ENCODE data around the gene XRCC3.
A peak's percentile ranks its signal among the peaks of the same experiment; 100 is the strongest.

XRCC3 gene

GRCh38 chr14:103715052-103716000, at the start of gene XRCC3, which contains the start of gene ZFYVE21:
Gene XRCC3 (minus strand): TSS chr14:103715451. CDS start chr14:103711087, 4,364 bp downstream.
Gene ZFYVE21 (plus strand): TSS chr14:103715810. CDS start chr14:103715842, 32 bp downstream.
- peak; percentile 100 for DNase-seq

DNA sequence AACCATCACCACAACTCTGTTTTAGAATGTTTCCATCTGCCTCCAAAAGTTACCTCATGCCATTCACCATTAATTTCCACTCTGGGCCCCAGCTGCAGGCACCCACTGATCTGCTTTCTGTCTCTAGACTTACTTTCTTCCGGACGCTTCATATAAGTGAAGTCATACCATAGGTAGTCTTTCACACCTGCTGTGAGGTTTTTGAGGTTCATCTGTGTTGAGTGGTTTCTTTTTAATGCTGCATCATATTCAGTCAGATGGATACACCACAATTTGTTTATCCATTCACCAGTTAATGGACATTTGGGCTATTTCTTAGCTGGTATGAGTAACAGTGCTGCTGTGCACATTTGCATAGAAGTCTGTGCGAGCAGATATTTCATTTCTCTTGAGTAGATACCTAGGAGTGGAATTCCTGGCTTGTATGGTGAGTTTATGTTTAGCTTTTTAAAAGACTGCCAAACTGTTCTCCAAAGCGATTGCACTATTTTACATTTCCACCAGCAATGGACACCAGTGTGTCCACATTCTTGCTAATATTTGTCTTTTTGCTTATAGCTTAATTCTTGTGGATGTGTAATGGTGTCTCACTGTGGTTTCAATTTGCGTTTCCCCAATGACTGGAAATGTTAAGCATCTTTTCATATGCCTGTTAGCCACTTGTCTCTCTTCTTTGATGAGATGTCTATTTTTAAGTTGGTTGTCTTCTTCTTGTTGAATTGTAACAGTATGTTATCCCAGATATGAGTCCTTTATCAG, 48.7 kb upstream of the XRCC3 start:
- DNase-seq: no peak

DNA sequence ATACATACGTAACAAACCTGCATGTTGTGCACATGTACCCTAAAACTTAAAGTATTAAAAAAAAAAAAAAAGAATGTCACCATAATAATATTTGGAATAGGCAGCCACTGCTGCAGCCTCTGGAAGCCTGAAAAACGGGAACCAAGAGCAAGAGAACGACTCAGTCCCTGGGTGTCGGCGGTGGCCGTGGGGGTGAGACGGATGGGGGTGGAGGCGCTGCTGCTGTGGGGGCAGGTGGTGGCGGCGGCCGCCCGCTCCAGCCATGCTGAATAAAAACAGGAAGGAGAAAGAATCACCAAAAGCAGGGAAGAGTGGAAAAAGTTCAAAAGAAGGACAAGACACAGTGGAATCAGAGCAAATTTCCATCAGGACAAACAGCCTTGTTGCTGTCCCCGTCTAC, 47.3 kb upstream of the XRCC3 start:
- DNase-seq: no peak

DNA sequence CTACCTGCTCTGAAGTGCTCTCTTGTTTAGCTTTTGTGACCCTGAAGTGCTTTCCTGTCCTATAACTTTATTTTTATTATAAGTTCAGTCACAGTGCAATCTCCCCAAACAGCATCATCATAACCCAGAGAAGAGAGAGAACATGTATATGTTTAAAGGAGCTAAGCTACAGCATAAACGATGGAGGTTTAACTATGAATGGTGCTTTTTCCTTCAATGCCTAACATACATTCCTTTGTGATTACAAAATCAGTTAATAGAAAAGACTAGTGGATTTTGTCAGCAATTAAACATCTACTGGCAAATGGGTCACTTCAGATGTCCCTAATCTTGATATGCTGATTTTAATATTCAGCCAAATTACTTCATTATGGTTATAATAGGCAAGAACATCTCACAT, 46.8 kb upstream of the XRCC3 start:
- DNase-seq: no peak

DNA sequence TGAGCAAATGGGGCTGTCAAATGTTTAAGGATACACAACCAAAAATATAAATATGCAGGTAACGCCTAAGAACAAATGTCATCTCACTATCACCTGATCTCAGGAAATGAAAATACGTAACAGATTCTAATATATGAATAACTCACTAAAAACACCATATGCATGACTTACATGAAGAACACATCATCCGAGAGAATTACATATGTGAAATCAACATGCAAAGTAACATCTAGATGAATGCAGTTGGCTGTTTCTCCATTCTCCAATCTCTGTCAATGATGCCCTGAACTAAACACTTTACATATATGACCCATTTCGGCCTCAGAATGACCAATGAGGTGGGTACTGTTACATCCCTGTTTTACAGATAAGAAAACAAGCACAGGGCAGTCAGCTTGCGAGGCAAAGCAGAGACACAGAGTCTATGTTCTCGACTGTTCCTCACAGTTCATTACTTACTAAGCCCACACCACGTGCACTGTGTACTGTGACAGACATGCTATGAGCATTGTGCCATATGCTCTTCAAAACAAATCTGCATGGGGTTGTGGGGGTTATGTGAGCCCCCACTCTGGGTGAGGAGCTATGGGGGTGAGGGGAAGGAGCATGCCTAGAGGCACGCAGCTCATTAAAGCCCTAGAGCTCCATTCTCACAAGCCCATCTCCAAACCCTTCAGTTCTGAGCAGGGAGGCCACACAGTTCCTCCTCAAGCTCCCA, 43.0 kb upstream of the XRCC3 start:
- no peak for DNase-seq

DNA sequence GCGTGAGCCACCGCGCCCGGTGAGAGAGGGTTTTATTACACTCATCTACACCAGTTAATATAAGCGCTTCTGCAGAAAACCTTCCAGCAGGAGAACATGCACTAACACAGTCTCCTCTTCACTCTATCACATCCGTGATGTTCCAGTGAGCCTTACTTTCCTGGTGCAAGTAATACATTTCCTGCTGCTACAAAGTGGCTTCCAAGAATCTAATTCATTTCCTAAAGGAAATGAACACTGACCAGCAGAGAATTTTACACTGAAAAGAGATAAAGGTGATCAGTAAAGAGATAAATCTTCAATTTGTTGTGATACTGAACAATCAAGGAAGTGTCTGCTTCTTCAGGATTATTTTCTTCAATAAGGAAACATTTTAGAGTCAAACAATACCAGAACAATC, 39.8 kb upstream of the XRCC3 start:
- no peak for DNase-seq

DNA sequence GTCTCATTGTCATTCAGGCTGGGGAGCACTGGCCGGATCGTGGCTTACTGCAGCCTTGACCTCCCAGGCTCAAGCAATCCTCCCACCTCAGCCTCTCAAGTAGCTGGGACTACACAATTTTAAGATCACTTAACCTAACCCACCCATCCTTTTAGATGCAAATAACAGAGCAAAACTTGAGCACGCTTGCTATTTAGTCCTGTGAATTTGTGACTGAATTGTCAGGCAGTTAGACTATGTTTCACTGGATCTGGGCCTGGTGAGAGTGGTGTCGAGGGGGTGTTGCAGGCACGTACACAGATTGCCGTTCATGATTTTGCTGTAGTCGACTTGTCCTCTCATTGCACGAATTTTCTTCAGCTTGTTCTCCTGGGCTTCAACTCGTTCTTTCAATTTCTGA, 38.5 kb upstream of the XRCC3 start:
- no peak for DNase-seq

DNA sequence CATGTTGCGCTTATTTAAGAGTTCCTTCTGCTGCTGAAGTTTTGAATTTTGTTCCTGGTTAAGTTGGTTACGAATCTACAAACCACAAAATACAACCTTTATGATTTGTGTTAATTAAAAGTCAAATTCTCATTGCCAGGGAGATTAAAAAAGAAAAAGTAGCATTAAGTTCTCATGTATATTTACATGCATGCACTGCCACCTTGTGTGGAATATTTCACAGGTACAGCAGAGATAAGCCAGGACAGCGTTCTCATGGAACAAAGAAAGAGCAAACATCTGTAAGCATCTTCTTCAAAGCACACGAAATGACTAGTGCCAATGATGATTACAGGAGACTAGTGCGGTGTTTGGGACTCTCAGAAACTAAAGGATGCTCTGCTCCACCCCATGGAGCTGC, 34.6 kb upstream of the XRCC3 start:
- DNase-seq: no peak

- DNase-seq: no peak
Observed at GRCh38 chr14:103749452-103749851, 34.2 kb upstream of the XRCC3 start.

DNA sequence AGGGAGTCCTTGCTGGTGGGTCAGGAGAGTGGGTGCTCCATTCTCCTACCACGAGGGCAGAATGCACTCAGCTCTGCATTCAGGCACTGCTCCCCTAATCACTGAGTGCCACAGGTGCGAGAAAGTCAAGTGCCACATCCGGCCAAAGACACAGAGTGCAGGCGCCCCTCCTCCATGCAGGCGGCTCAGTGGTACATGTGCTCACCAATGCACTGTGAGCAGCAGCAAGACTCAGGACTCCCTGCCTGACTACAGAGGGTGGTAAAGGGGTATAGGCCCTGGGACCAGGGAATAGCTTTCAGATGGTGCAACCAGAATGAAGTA, 33.2 kb upstream of the XRCC3 start:
- no peak for DNase-seq

DNA sequence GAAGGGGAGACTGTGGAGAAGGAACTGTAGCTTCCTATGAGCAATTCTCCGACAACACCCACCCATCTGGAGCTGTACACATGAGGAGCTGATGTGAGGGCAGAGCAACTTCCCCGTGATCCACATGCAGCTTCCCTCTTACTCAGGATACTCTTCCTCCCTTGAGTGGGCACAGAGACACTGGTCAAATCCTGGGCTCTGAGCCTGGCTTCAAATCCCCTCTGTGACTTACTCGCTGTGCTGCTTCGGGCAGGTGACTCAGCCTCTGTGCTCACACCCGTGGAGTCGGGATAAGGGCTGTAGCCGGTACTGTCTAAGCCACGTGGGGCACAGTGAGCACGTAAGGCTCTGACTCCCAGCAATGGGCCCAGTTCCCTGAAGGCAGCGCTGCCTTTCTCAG, 31.4 kb upstream of the XRCC3 start:
- no peak for DNase-seq

GRCh38 chr14:103745424-103745823, 30.2 kb upstream of the XRCC3 start:
- DNase-seq: no peak

GRCh38 chr14:103744621-103745395, 29.6 kb upstream of the XRCC3 start:
- DNase-seq: no peak

- no peak for DNase-seq
Observed at GRCh38 chr14:103743691-103744090, 28.4 kb upstream of the XRCC3 start.

DNA sequence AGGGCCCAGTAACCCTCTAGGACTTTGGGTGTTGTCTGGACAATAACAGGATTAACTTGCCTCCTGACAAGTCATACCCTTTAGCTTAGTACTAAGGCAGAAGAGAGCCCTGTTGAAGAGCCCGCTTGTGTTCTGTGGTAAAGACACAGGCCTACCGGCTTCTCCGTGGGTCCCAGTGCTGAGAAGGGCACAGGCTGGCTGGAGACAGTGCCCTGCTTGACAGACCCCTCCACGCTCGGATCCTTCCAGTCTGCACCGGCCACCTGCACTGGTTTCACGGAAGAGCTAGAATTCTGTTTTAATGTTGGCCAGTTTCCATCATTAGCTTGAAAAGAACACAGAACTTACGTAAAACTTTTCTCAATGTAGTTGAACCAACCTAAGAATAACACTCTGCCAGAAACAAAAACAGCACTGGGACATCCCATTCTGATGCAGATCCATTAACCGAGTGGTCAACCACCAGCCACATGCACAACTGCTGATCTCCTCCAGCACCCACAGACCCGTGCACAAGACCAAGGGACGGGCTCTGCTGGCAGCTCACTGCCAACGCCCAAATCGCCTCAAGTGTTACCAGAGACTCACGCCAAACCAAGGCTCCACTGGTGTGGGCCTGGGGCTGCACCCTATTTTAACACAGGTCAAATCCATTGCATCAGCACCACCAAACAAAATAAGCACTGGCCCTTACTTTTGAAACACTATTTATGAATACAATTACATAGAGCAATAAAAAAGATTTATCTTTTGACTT, 27.4 kb upstream of the XRCC3 start:
- no peak for DNase-seq

DNA sequence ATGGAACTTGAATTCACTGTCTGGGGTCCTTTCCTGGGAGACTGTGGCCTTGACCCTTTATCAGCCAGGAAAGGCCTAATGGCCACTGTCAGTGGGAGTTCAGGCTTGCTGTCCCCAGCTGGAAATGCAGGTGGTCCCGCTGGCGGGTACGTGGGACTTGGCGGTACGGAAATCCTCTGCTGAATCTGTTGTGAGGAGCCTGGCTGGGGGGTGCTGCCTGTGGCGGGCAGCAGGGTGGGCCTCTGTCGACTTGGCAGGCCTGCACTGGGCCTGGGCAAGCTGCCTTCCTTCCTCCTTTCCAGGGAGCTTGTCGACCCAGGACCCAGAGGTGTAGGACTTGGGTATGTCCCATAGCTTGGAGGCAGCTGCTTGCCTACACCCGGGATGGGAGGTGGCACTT, 26.6 kb upstream of the XRCC3 start:
- no peak for DNase-seq

DNA sequence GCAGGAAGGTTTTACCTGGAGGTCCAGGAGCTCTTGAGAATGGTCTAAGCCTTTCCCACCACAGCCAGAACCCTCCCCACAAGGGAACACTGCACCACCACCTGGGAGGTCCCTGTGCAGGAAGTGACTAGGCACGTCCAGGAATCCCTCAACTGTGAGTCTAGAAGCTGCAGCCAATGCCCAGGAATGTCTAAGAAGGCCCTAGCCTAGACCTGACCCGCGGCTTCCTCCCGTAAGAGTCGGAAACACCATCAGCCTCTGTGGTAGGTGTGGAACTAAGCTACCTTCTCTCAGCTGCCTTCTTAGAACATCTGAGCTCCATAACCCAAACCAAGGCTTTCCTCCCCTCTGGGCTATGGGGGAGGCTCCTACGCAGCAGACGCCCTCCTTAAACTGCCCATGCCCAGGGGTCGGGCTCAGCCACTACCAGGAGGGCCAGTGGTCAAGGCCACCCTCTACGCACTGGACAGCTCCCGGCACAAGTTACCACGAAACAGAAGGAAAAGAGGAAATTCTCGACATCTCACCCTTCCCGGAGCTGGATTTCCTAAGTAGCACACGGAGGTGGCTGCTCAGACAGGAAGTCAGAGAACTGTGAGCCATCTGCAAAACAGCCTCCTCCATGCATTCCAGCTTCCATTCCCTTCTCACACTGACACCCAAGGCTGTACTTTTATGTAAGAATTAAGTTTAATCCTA, 25.9 kb upstream of the XRCC3 start:
- DNase-seq: no peak

GRCh38 chr14:103739793-103740501, 24.7 kb upstream of the XRCC3 start:
- DNase-seq: no peak

DNA sequence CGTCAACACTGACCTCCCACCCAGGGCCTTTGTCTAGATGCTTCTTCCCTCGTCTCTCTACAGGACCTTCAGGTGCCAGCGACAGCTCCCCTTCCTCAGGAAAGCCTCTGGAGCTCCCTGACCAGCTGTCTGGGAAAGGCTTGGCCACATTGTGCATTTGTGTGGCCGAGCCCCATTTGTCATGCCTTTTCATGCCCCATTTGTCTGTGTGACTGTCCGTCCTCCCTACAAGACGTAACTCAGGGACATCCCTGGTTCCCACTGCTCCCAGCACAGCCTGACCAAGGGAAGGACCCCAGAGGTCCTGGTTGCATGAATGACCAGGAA, 24.2 kb upstream of the XRCC3 start:
- no peak for DNase-seq

GRCh38 chr14:103738701-103739451, 23.6 kb upstream of the XRCC3 start:
- DNase-seq: no peak
